HCT116 (cell line): ENCODE results near the gene SNTG2. TPM values are rescaled to one million over a fixed set of nuclear protein-coding genes. Genes with fewer than 3 reads are reported as not detected.

ENCODE experiments used
- ATAC-seq: fragments of 200-7000 bp; cut with Tn5 transposase; 2 replicates; pipeline ENCODE4 v1.9.1; 2020; ENCODE audit warnings: mild to moderate bottlenecking, moderate library complexity
- BruUV-seq: library from RNA; stranded (reverse); fragments of 400-500 nt; replicated peaks from 2 replicates; lab custom pipeline; 2021; lab: Mats Ljungman, UMichigan
- CTCF ChIA-PET: fragments of 300-600 bp; sonication (Branson Sonifier 250); formaldehyde crosslinking; loops from one replicate; lab custom pipeline; 2021; ENCODE audit warnings: antibody characterized with exemption; lab: Charles Lee
- POLR2A ChIA-PET: fragments of 300-600, 350-600 bp; sonication (Branson Sonifier 250); formaldehyde crosslinking; loops from one replicate; lab custom pipeline; 2021; ENCODE audit warnings: antibody characterized with exemption; lab: Charles Lee
- RAD21 ChIA-PET, 2 experiments: fragments of 300-600 bp; sonication (Branson Sonifier 250); formaldehyde crosslinking; loops; one replicate each; lab custom pipeline; 2023; ENCODE audit warnings: low total read pairs in 2 of 2; ENCODE audit not compliant: uncharacterized antibody in 2 of 2, unreplicated experiment in 2 of 2, low non-redundant PET in 1 of 2; lab: Charles Lee
- DNase-seq: peaks from one replicate; pipeline ENCODE4 v3.0.0-alpha.2; 2010; ENCODE audit warnings: low read depth, low spot score
- H2AFZ ChIP-seq: fragments of 200-600 bp; shearing (Covaris generic), sonication (generic); 2 replicates; pipeline ENCODE4 v1.6.1; 2017; ENCODE audit warnings: low read depth, mixed run types, mixed read lengths, antibody characterized with exemption, low read length; ENCODE audit not compliant: poor library complexity, severe bottlenecking
- H3K27ac ChIP-seq: 2 replicates; pipeline ENCODE4 v1.5.1; 2012; ENCODE audit warnings: low read depth, low read length
- H3K27me3 ChIP-seq: fragments of 200-600 bp; sonication (generic); 2 replicates; pipeline ENCODE4 v1.6.1; 2016; ENCODE audit warnings: mixed run types, low read length, mixed read lengths; ENCODE audit not compliant: insufficient read depth
- H3K36me3 ChIP-seq, 2 experiments: fragments of 200-500 bp in 1 of 2; fragments of 200-600 bp in 1 of 2; sonication (Bioruptor generic) in 1 of 2; sonication (generic) in 1 of 2; 2 replicates each; pipeline versions ENCODE4 v1.5.1 to v1.6.1; 2014 to 2016; ENCODE audit warnings: low read length in 2 of 2, inconsistent platforms in 1 of 2, mixed read lengths in 1 of 2, mixed run types in 1 of 2; ENCODE audit not compliant: insufficient read depth in 2 of 2, control insufficient read depth in 1 of 2
- H3K4me1 ChIP-seq, 2 experiments: fragments of 200-600 bp in 1 of 2; sonication (generic) in 1 of 2; 2 replicates each; pipeline versions ENCODE4 v1.5.1 to v1.6.1; 2012 to 2017; ENCODE audit warnings: low read length in 2 of 2, inconsistent platforms in 1 of 2, mild to moderate bottlenecking in 1 of 2, mixed read lengths in 1 of 2, mixed run types in 1 of 2, moderate library complexity in 1 of 2; ENCODE audit not compliant: insufficient read depth in 2 of 2, control insufficient read depth in 1 of 2
- H3K4me2 ChIP-seq: fragments of 200-600 bp; sonication (generic); 2 replicates; pipeline ENCODE4 v1.6.1; 2017; ENCODE audit warnings: mixed run types, low read length, mixed read lengths
- H3K4me3 ChIP-seq, 2 experiments: fragments of 200-600 bp in 1 of 2; sonication (generic) in 1 of 2; replicated peaks in 1 of 2; 2 replicates each; pipeline ENCODE4 v1.5.1; 2011 to 2016; ENCODE audit warnings: low read length in 2 of 2, control low read depth in 1 of 2, low read depth in 1 of 2, mild to moderate bottlenecking in 1 of 2, mixed read lengths in 1 of 2, mixed run types in 1 of 2
- H3K79me2 ChIP-seq: fragments of 200-600 bp; sonication (generic); 2 replicates; pipeline ENCODE4 v1.6.1; 2017; ENCODE audit warnings: mild to moderate bottlenecking, mixed run types, low read length, moderate library complexity, mixed read lengths; ENCODE audit not compliant: insufficient read depth
- H3K9ac ChIP-seq: fragments of 200-600 bp; sonication (generic); 2 replicates; pipeline ENCODE4 v1.6.1; 2016; ENCODE audit warnings: low read length, mixed read lengths
- H3K9me2 ChIP-seq: fragments of 200-600 bp; sonication (generic), shearing (Covaris generic); 2 replicates; pipeline ENCODE4 v1.6.1; 2017; ENCODE audit warnings: mixed run types, mild to moderate bottlenecking, moderate library complexity; ENCODE audit not compliant: insufficient read depth
- H3K9me3 ChIP-seq, 2 experiments: fragments of 200-500 bp in 1 of 2; fragments of 200-600 bp in 1 of 2; sonication (Bioruptor generic) in 1 of 2; sonication (generic) in 1 of 2; 2 replicates each; pipeline ENCODE4 v1.6.1; 2014 to 2017; ENCODE audit warnings: low read length in 2 of 2, mixed read lengths in 2 of 2, inconsistent platforms in 1 of 2, low read depth in 1 of 2, mild to moderate bottlenecking in 1 of 2, mixed run types in 1 of 2, moderate library complexity in 1 of 2; ENCODE audit not compliant: control insufficient read depth in 1 of 2, insufficient read depth in 1 of 2
- H4K20me1 ChIP-seq: fragments of 200-600 bp; sonication (generic), shearing (Covaris generic); 2 replicates; pipeline ENCODE4 v1.6.1; 2017; ENCODE audit warnings: mixed run types, mild to moderate bottlenecking, moderate library complexity; ENCODE audit not compliant: insufficient read depth
- MAX ChIP-seq: IDR thresholded peaks from 2 replicates; pipeline ENCODE4 v1.6.1; 2012
- RAD21 ChIP-seq: IDR thresholded peaks from 2 replicates; pipeline ENCODE4 v1.6.1; 2012; ENCODE audit warnings: low read depth, mild to moderate bottlenecking
- REST ChIP-seq: IDR thresholded peaks from 2 replicates; pipeline ENCODE4 v1.6.1; 2012; ENCODE audit warnings: low read depth
- YY1 ChIP-seq: IDR thresholded peaks from 2 replicates; pipeline ENCODE4 v1.6.1; 2011; ENCODE audit warnings: low read length, low read depth, moderate library complexity, mild to moderate bottlenecking; ENCODE audit not compliant: insufficient replicate concordance; ENCODE audit errors: extremely low read depth
- ZBTB33 ChIP-seq: IDR thresholded peaks from 2 replicates; pipeline ENCODE4 v1.6.1; 2011; ENCODE audit warnings: mild to moderate bottlenecking, low read length, moderate library complexity; ENCODE audit not compliant: insufficient replicate concordance; ENCODE audit errors: extremely low read depth
- intact Hi-C: fragments of 100-400 bp; cut with micrococcal nuclease; formaldehyde crosslinking; loops from 2 replicates; pipeline ENCODE4 v1.10.0; 2022
- total RNA-seq: library from RNA; stranded (reverse); gene quantifications from one replicate; pipeline ENCODE4 v1.2.1, GENCODE V29; 2021; ENCODE audit not compliant: unreplicated experiment

SNTG2 gene
- total RNA-seq, 1 experiment from 2014 or later, result not detected

- no peaks in the 10 kb centered on the region for H4K20me1 ChIP-seq
- H3K4me3 ChIP-seq, result no peak overlapping the region
- POLR2A ChIA-PET, result no interaction called here
- H3K4me2 ChIP-seq, result no peak overlapping the region
- H3K9me3 ChIP-seq, result no peaks in the 10 kb centered on the region
- RAD21 ChIA-PET, result no interaction called here
- intact Hi-C loops, result no loop called here
- no peak for ATAC-seq
- no peak overlapping the region for H2AFZ ChIP-seq
- no peaks in the 10 kb centered on the region for H3K79me2 ChIP-seq
- H3K27ac ChIP-seq, result no peak overlapping the region
- CTCF ChIA-PET, result no interaction called here
- DNase-seq, result no peak
- peaks cover 18% of the 10 kb centered on the region for H3K27me3 ChIP-seq
- H3K9me2 ChIP-seq, result no peaks in the 10 kb centered on the region
- H3K9ac ChIP-seq, result no peak overlapping the region
- BruUV-seq, result no TSS peak
- H3K4me1 ChIP-seq, result no peaks in the 10 kb centered on the region
- no peaks in the 10 kb centered on the region for H3K36me3 ChIP-seq
- TF ChIP-seq REST, result no peak
- TF ChIP-seq MAX, result no peak
- TF ChIP-seq RAD21, result no peak
These were observed 127.7 kb downstream of the SNTG2 start for GRCh38 chr2:1078326-1078725.

GRCh38 chr2:1079873-1080799 lies 129.5 kb downstream of the SNTG2 start:
- ATAC-seq, result no peak
- CTCF ChIA-PET, result no interaction called here

More at GRCh38 chr2:1079873-1080799, 129.5 kb downstream of the SNTG2 start:
- H4K20me1 ChIP-seq, result no peaks in the 10 kb centered on the region
- H3K9me2 ChIP-seq, result no peaks in the 10 kb centered on the region
- RAD21 ChIA-PET, result no interaction called here
- H3K27me3 ChIP-seq, result peaks cover 5% of the 10 kb centered on the region
- no TSS peak for BruUV-seq
- no peak overlapping the region for H3K4me3 ChIP-seq
- DNase-seq, result no peak
- H3K9me3 ChIP-seq, result no peaks in the 10 kb centered on the region
- H3K4me1 ChIP-seq, result no peaks in the 10 kb centered on the region
- H3K27ac ChIP-seq, result no peak overlapping the region
- H3K4me2 ChIP-seq, result no peak overlapping the region
- no peaks in the 10 kb centered on the region for H3K36me3 ChIP-seq
- no peaks in the 10 kb centered on the region for H3K79me2 ChIP-seq
- H2AFZ ChIP-seq, result no peak overlapping the region
- TF ChIP-seq RAD21 (no peak), YY1 (no peak), ZBTB33 (no peak)
- POLR2A ChIA-PET, result no interaction called here
- no peak overlapping the region for H3K9ac ChIP-seq
- intact Hi-C loops, result no loop called here
